BLaER1 treated with 17β-estradiol and CSF1 and Interleukin-3, amounts not matched to agents 10 nM and 100 nM (cell line): ENCODE results near the gene TLE2.

Source experiments
- H3K27ac ChIP-seq, 11 experiments: shearing (Covaris generic); formaldehyde crosslinking; 2 replicates each; pipeline ENCODE4 v1.8.1; 2022
- H3K27me3 ChIP-seq, 11 experiments: shearing (Covaris generic); formaldehyde crosslinking; 2 replicates each; pipeline ENCODE4 v1.8.1; 2022
- H3K36me3 ChIP-seq, 11 experiments: shearing (Covaris generic); formaldehyde crosslinking; 2 replicates each; pipeline ENCODE4 v1.8.1; 2022
- H3K4me1 ChIP-seq, 10 experiments: shearing (Covaris generic); formaldehyde crosslinking; 2 replicates each; pipeline ENCODE4 v1.8.1; 2022
- H3K4me2 ChIP-seq, 11 experiments: shearing (Covaris generic); formaldehyde crosslinking; 2 replicates each; pipeline ENCODE4 v1.8.1; 2022
- H3K4me3 ChIP-seq, 10 experiments: shearing (Covaris generic); formaldehyde crosslinking; 2 replicates each; pipeline ENCODE4 v1.8.1; 2022
- H3K9ac ChIP-seq, 11 experiments: shearing (Covaris generic); formaldehyde crosslinking; 2 replicates each; pipeline ENCODE4 v1.8.1; 2022
- H3K9me3 ChIP-seq, 11 experiments: shearing (Covaris generic); formaldehyde crosslinking; replicated peaks in 1 of 11; 2 replicates each; pipeline ENCODE4 v1.8.1; 2022
- H4K20me1 ChIP-seq, 11 experiments: shearing (Covaris generic); formaldehyde crosslinking; 2 replicates each; pipeline ENCODE4 v1.8.1; 2022
- Cebpa-rat ChIP-seq, 11 experiments: shearing (Covaris generic); IDR thresholded peaks; 2 replicates each; pipeline ENCODE4 v1.8.1; 2022

Gene TLE2

GRCh38 chr19:2962018-2962670 is 66.9 kb downstream of the TLE2 start:
- Histone ChIP-seq H3K36me3 (no peaks in the 10 kb centered on the region), H3K4me3 (peak overlapping the region in 7 of 10 experiments; percentile 5 to 60 (median 25); a peak in 9 of 20 replicates)
- no peak for TF ChIP-seq Cebpa-rat (IDR thresholded peaks at IDR 0.05)

GRCh38 chr19:2960120-2960519 is 69.0 kb downstream of the TLE2 start:
- peaks cover 0 to 6% (median 0%) of the 10 kb centered on the region in 11 experiments; a peak in 4 of 22 replicates for H3K9me3 ChIP-seq
- H3K4me1 ChIP-seq, result peaks cover 0 to 45% (median 34%) of the 10 kb centered on the region in 10 experiments; a peak in 17 of 20 replicates
- H3K9ac ChIP-seq, result no peak overlapping the region
- H3K4me2 ChIP-seq, result peak overlapping the region in 10 of 11 experiments; percentile 7 to 57 (median 40); a peak in 8 of 22 replicates
- no peak overlapping the region for H3K4me3 ChIP-seq
- no peak overlapping the region for H3K27ac ChIP-seq
- TF ChIP-seq Cebpa-rat (IDR thresholded peaks at IDR 0.05), result no peak
- no peaks in the 10 kb centered on the region for H3K27me3 ChIP-seq
- no peaks in the 10 kb centered on the region for H3K36me3 ChIP-seq
- H4K20me1 ChIP-seq, result no peaks in the 10 kb centered on the region

More at GRCh38 chr19:2962018-2962670, 66.9 kb downstream of the TLE2 start:
- Histone ChIP-seq H3K4me1 (peaks cover 6 to 57% (median 45%) of the 10 kb centered on the region in 10 experiments), H3K9me3 (peaks cover 0 to 10% (median 0%) of the 10 kb centered on the region in 11 experiments; a peak in 4 of 22 replicates), H3K27me3 (no peaks in the 10 kb centered on the region), H3K27ac (peak overlapping the region in 4 of 11 experiments; percentile 4 to 49 (median 16); a peak in 2 of 22 replicates), H3K9ac (peak overlapping the region in 4 of 11 experiments; percentile 3 to 47 (median 17); a peak in 4 of 22 replicates), H4K20me1 (no peaks in the 10 kb centered on the region), H3K4me2 (peak overlapping the region; percentile 44 to 78 (median 60))

GRCh38 chr19:2957160-2957559 is 71.9 kb downstream of the TLE2 start:
- H3K9me3 ChIP-seq, result no peaks in the 10 kb centered on the region
- no peak overlapping the region for H3K9ac ChIP-seq
- H3K27me3 ChIP-seq, result no peaks in the 10 kb centered on the region
- no peak overlapping the region; a peak in 1 of 22 replicates for H3K27ac ChIP-seq
- no peak overlapping the region for H3K4me2 ChIP-seq
- no peaks in the 10 kb centered on the region for H3K36me3 ChIP-seq
- no peak overlapping the region for H3K4me3 ChIP-seq
- H4K20me1 ChIP-seq, result no peaks in the 10 kb centered on the region
- peaks cover 0 to 39% (median 30%) of the 10 kb centered on the region in 10 experiments; a peak in 17 of 20 replicates for H3K4me1 ChIP-seq
- TF ChIP-seq Cebpa-rat (IDR thresholded peaks at IDR 0.05), result no peak

DNA sequence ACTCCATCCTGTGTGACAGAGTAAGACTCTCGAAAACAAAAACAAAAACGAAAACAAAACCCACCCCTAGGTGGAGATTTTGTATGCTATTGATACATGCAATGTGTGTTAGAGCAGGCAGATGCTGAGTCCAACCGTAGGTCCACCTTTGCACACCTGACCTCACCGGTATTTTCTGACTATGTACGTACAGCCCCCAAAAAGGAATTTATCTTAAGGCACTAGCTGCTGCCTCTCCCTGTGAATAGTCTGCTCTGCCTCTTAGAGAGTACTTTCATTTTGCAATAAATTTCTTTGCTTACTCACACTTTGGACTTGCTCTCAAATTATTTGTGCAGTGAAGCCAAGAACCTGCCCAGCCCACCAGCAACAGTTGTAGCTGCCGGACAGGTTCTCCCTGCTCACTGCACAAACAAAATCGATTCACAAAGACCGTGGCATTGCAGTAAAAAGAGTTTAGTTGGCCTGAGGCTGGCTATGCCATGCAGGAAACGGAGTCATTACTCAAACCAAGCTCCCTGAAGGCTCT is 76.1 kb downstream of the TLE2 start:
- H3K4me1 ChIP-seq, result peaks cover 13 to 30% (median 24%) of the 10 kb centered on the region in 10 experiments
- peak overlapping the region in 1 of 11 experiments; percentile 1; a peak in 2 of 22 replicates for H3K27ac ChIP-seq
- H3K4me3 ChIP-seq, result no peak overlapping the region
- peak overlapping the region in 7 of 11 experiments; percentile 4 to 56 (median 36); a peak in 6 of 22 replicates for H3K9ac ChIP-seq
- H4K20me1 ChIP-seq, result no peaks in the 10 kb centered on the region
- H3K36me3 ChIP-seq, result no peaks in the 10 kb centered on the region
- no peak for TF ChIP-seq Cebpa-rat (IDR thresholded peaks at IDR 0.05)
- H3K27me3 ChIP-seq, result no peaks in the 10 kb centered on the region
- H3K9me3 ChIP-seq, result no peaks in the 10 kb centered on the region
- H3K4me2 ChIP-seq, result peak overlapping the region; percentile 1 to 69 (median 41); a peak in 21 of 22 replicates

GRCh38 chr19:2950286-2951124 is 78.6 kb downstream of the TLE2 start:
- Histone ChIP-seq H3K4me1 (peaks cover 13 to 36% (median 27%) of the 10 kb centered on the region in 10 experiments), H3K36me3 (no peaks in the 10 kb centered on the region), H3K27me3 (no peaks in the 10 kb centered on the region), H4K20me1 (no peaks in the 10 kb centered on the region), H3K9ac (peak overlapping the region; percentile 88 to 96 (median 90)), H3K4me2 (peak overlapping the region; percentile 85 to 99 (median 96)), H3K27ac (peak overlapping the region; percentile 86 to 97 (median 93)), H3K4me3 (peak overlapping the region; percentile 75 to 95 (median 82)), H3K9me3 (no peaks in the 10 kb centered on the region)
- TF ChIP-seq Cebpa-rat (IDR thresholded peaks at IDR 0.05), result no peak

DNA sequence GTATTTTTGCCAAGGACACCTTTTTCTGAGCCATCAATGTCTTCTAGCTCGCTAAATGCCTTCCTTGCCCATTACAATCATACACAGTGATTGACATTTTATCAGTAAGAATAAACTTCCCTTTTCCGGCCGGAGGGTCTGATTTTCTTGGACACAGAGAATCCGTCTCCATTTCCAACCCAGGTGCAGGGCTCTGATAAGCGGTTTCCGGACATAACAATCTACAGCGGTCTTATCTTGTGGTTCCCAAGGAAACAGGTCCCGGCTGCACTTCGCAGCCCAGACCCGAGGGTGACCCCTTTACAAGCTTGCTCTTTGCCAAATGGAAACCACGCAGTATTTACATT is 79.2 kb downstream of the TLE2 start:
- Histone ChIP-seq H3K27ac (peak overlapping the region; percentile 86 to 97 (median 93)), H3K9me3 (no peaks in the 10 kb centered on the region), H3K9ac (peak overlapping the region; percentile 88 to 96 (median 90)), H3K4me3 (peak overlapping the region; percentile 75 to 95 (median 82)), H3K27me3 (no peaks in the 10 kb centered on the region), H4K20me1 (no peaks in the 10 kb centered on the region), H3K36me3 (no peaks in the 10 kb centered on the region), H3K4me1 (peaks cover 13 to 40% (median 31%) of the 10 kb centered on the region in 10 experiments), H3K4me2 (peak overlapping the region; percentile 85 to 99 (median 96))
- TF ChIP-seq Cebpa-rat (IDR thresholded peaks at IDR 0.05), result no peak
